Stimulated activated CD4-positive, alpha-beta T cell treated with anti-CD3 and anti-CD28 coated beads, Interleukin-2, amount 100 ng/mL, for 48 hours (primary cell): Measurements from ENCODE around the gene SFRP2.

Experiments
- DNase-seq, 2 donors: peaks; one replicate each; pipeline ENCODE4 v3.0.0-alpha.2; 2020

SFRP2 gene

GRCh38 chr4:153766758-153767157 is 22.1 kb downstream of the SFRP2 start:
- no peak for DNase-seq

- DNase-seq: no peak
Measured at GRCh38 chr4:153765894-153766293, 23.0 kb downstream of the SFRP2 start.

- DNase-seq: no peak
Measured at GRCh38 chr4:153764601-153765368, 24.1 kb downstream of the SFRP2 start.

GRCh38 chr4:153763404-153763803 is 25.5 kb downstream of the SFRP2 start:
- DNase-seq: no peak

- peak in 1 of 2 donors; percentile 11 for DNase-seq
Measured at GRCh38 chr4:153759407-153760316, 29.2 kb downstream of the SFRP2 start, which contains the start of gene RNF175. TSS of gene RNF175 (minus strand) at chr4:153760024. CDS start at chr4:153759862, 162 bp downstream.

GRCh38 chr4:153758688-153759406 is 30.0 kb downstream of the SFRP2 start:
- no peak for DNase-seq

GRCh38 chr4:153758136-153758535 is 30.7 kb downstream of the SFRP2 start:
- no peak for DNase-seq

GRCh38 chr4:153757407-153757806 is 31.5 kb downstream of the SFRP2 start:
- no peak for DNase-seq

GRCh38 chr4:153755186-153755585 is 33.7 kb downstream of the SFRP2 start:
- DNase-seq: no peak

- peak; percentile 65 to 71 for DNase-seq
Measured at GRCh38 chr4:153750197-153750817, 38.6 kb downstream of the SFRP2 start.

GRCh38 chr4:153748378-153748777 is 40.5 kb downstream of the SFRP2 start:
- DNase-seq: no peak

GRCh38 chr4:153747406-153747955 is 41.4 kb downstream of the SFRP2 start:
- DNase-seq: no peak

- no peak for DNase-seq
Measured at GRCh38 chr4:153745651-153746050, 43.2 kb downstream of the SFRP2 start.

- no peak for DNase-seq
Measured at GRCh38 chr4:153741541-153741940, 47.3 kb downstream of the SFRP2 start.

- DNase-seq: no peak
Measured at GRCh38 chr4:153735906-153736461, 52.9 kb downstream of the SFRP2 start.

GRCh38 chr4:153733751-153734448 is 55.0 kb downstream of the SFRP2 start:
- no peak for DNase-seq

- DNase-seq: no peak
Measured at GRCh38 chr4:153731239-153731638, 57.6 kb downstream of the SFRP2 start.
